DND-41 (cell line): ENCODE measurements around the gene CCNO.

ENCODE experiments used
- CTCF ChIP-seq: IDR thresholded peaks from 2 replicates; pipeline ENCODE4 v1.5.1; 2012; ENCODE audit warnings: borderline replicate concordance, low read length, moderate library complexity, mild to moderate bottlenecking; ENCODE audit not compliant: poor library complexity, severe bottlenecking; ENCODE audit errors: extremely low read depth
- EZH2 ChIP-seq: IDR thresholded peaks from 3 replicates; pipeline ENCODE4 v1.6.1; 2012; ENCODE audit warnings: borderline replicate concordance, low read depth, mild to moderate bottlenecking, moderate library complexity, low read length, inconsistent platforms; ENCODE audit not compliant: severe bottlenecking

GRCh38 chr5:55231919-55232270 lies 1.5 kb downstream of the CCNO start:
- TF ChIP-seq EZH2 (no peak), CTCF (no peak)
